Cortex of kidney (tissue), 1 donor: Measurements from ENCODE around the gene ACOT12.

Experiments used
- DNase-seq: peaks from one replicate; lab custom pipeline; 2025; lab: John Stamatoyannopoulos, UW

Gene ACOT12

GRCh38 chr5:81290146-81290545 lies 103.8 kb downstream of the ACOT12 start:
- no peak for DNase-seq

- DNase-seq = no peak
Measured at GRCh38 chr5:81288021-81288433, 105.9 kb downstream of the ACOT12 start.

GRCh38 chr5:81286059-81286617 lies 107.8 kb downstream of the ACOT12 start:
- DNase-seq = no peak

GRCh38 chr5:81283976-81284375 lies 110.0 kb downstream of the ACOT12 start:
- no peak for DNase-seq
